ENCODE data around the gene SLC30A4. TPM values are rescaled to one million over a fixed set of nuclear protein-coding genes. Genes with fewer than 3 reads are reported as not detected.
A peak's percentile ranks its signal among the peaks of the same experiment; 100 is the strongest.
"Not testable (repeated sequence)": the region's sequence is repeated elsewhere in the genome, so short reads cannot be mapped to it uniquely, and the experiment has no call there.

Gene SLC30A4
- total and polyA plus RNA-seq, 2 donors (not counting 1 experiment from before 2014, with no cell fraction given) = 6.7 to 12.2 TPM

DNA sequence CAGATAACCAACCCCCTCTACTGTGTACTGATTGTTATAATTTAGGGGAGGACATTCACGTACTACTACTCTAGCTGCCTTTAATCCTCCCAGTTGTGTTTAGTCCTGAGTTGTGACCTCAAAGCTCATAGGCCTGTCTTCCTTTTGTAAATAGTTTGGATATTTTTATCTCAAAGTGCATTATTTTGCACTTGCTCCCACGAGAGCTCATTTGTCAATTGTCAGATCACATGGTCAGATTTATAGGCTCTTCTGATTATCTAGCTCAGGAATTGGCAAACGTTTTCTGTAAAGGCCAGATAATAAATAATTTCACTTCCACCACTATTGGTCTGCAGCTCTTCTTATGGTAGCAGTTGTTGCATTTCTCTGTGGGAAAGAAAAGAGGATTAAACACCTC, 14.4 kb upstream of the SLC30A4 start:
- DNase-seq (ENCODE audit: low read depth in 2 of 2) = no peak
- Histone ChIP-seq H2AFZ (ENCODE audit: low read length) (no peak overlapping the region), H3K4me3 (replicated peaks in 1 of 4; ENCODE audit: control extremely low read depth in 1 of 4, insufficient read depth in 1 of 4, low read depth in 3 of 4, low read length in 4 of 4) (no peak overlapping the region), H4K20me1 (ENCODE audit: control insufficient read depth, extremely low read depth, insufficient read depth, low read length) (no peaks in the 10 kb centered on the region), H3K9me3 (ENCODE audit: control insufficient read depth, insufficient read depth, low read depth, low read length) (no peaks in the 10 kb centered on the region), H3K36me3 (ENCODE audit: control insufficient read depth, insufficient read depth, low read length) (no peaks in the 10 kb centered on the region), H3K27ac (ENCODE audit: insufficient read depth, low read length) (no peak overlapping the region), H3K4me1 (ENCODE audit: control insufficient read depth, extremely low read depth, insufficient read depth, low read length) (no peaks in the 10 kb centered on the region), H3K9ac (ENCODE audit: insufficient read depth, low read length) (no peak overlapping the region), H3K4me2 (ENCODE audit: extremely low read depth, insufficient read depth, low read length) (no peak overlapping the region), H3K27me3 (ENCODE audit: control insufficient read depth, insufficient read depth, low read length) (no peaks in the 10 kb centered on the region), H3K79me2 (ENCODE audit: control insufficient read depth, insufficient read depth, low read length) (no peaks in the 10 kb centered on the region)
- TF ChIP-seq EZH2 (IDR thresholded peaks at IDR 0.05; ENCODE audit: low read length, missing control alignments) = no peak
- TF ChIP-seq, protein P1, sequence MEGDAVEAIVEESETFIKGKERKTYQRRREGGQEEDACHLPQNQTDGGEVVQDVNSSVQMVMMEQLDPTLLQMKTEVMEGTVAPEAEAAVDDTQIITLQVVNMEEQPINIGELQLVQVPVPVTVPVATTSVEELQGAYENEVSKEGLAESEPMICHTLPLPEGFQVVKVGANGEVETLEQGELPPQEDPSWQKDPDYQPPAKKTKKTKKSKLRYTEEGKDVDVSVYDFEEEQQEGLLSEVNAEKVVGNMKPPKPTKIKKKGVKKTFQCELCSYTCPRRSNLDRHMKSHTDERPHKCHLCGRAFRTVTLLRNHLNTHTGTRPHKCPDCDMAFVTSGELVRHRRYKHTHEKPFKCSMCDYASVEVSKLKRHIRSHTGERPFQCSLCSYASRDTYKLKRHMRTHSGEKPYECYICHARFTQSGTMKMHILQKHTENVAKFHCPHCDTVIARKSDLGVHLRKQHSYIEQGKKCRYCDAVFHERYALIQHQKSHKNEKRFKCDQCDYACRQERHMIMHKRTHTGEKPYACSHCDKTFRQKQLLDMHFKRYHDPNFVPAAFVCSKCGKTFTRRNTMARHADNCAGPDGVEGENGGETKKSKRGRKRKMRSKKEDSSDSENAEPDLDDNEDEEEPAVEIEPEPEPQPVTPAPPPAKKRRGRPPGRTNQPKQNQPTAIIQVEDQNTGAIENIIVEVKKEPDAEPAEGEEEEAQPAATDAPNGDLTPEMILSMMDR (conservative IDR thresholded peaks at IDR 0.05 in 1 of 2, IDR thresholded peaks at IDR 0.05 in 1 of 2; ENCODE audit: low read depth in 1 of 2, low read length in 2 of 2) = no peak

DNA sequence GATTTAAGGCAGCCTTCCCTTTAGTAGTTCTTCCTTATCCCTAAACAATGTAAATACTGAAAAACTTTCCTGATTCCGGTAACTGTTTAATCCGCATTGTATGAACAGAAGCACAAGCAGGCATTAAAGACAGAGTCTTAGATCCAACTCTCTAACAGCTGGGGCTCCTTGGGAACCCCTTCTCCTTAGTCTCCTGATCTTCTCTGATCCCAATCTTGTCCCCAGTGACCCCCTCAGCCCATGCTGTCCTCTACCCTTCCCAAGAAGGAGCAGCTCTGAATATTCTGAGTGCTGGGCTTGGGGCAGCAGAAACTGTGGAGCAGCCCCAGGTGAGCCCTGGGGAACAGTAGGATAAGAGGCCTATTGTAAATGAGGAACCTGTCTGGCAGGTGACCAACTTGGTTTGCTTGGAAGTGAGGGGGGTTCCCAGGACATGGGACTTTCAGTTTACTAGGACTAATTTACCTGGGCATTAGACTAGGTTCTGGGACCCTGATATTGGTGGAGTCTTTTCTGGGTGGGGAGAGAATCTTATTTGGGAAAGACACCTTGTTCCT, 13.0 kb upstream of the SLC30A4 start:
- Histone ChIP-seq H3K4me1 (ENCODE audit: control insufficient read depth, extremely low read depth, insufficient read depth, low read length) (no peaks in the 10 kb centered on the region), H3K9ac (ENCODE audit: insufficient read depth, low read length) (no peak overlapping the region), H3K79me2 (ENCODE audit: control insufficient read depth, insufficient read depth, low read length) (no peaks in the 10 kb centered on the region), H3K4me2 (ENCODE audit: extremely low read depth, insufficient read depth, low read length) (no peak overlapping the region), H3K4me3 (replicated peaks in 1 of 4; ENCODE audit: control extremely low read depth in 1 of 4, insufficient read depth in 1 of 4, low read depth in 3 of 4, low read length in 4 of 4) (no peak overlapping the region), H4K20me1 (ENCODE audit: control insufficient read depth, extremely low read depth, insufficient read depth, low read length) (no peaks in the 10 kb centered on the region), H3K27ac (ENCODE audit: insufficient read depth, low read length) (no peak overlapping the region), H2AFZ (ENCODE audit: low read length) (no peak overlapping the region), H3K9me3 (ENCODE audit: control insufficient read depth, insufficient read depth, low read depth, low read length) (no peaks in the 10 kb centered on the region), H3K27me3 (ENCODE audit: control insufficient read depth, insufficient read depth, low read length) (no peaks in the 10 kb centered on the region), H3K36me3 (ENCODE audit: control insufficient read depth, insufficient read depth, low read length) (no peaks in the 10 kb centered on the region)
- no peak for DNase-seq (ENCODE audit: low read depth in 2 of 2)
- TF ChIP-seq, protein P1 (conservative IDR thresholded peaks at IDR 0.05 in 1 of 2, IDR thresholded peaks at IDR 0.05 in 1 of 2; ENCODE audit: low read depth in 1 of 2, low read length in 2 of 2) = no peak
- no peak for TF ChIP-seq EZH2 (IDR thresholded peaks at IDR 0.05; ENCODE audit: low read length, missing control alignments)

GRCh38 chr15:45534821-45535220, 12.3 kb upstream of the SLC30A4 start:
- Histone ChIP-seq H2AFZ (ENCODE audit: low read length) (no peak overlapping the region), H3K9me3 (ENCODE audit: control insufficient read depth, insufficient read depth, low read depth, low read length) (no peaks in the 10 kb centered on the region), H3K36me3 (ENCODE audit: control insufficient read depth, insufficient read depth, low read length) (no peaks in the 10 kb centered on the region), H3K4me2 (ENCODE audit: extremely low read depth, insufficient read depth, low read length) (no peak overlapping the region), H4K20me1 (ENCODE audit: control insufficient read depth, extremely low read depth, insufficient read depth, low read length) (no peaks in the 10 kb centered on the region), H3K27ac (ENCODE audit: insufficient read depth, low read length) (no peak overlapping the region), H3K4me1 (ENCODE audit: control insufficient read depth, extremely low read depth, insufficient read depth, low read length) (no peaks in the 10 kb centered on the region), H3K27me3 (ENCODE audit: control insufficient read depth, insufficient read depth, low read length) (no peaks in the 10 kb centered on the region), H3K79me2 (ENCODE audit: control insufficient read depth, insufficient read depth, low read length) (no peaks in the 10 kb centered on the region), H3K4me3 (replicated peaks in 1 of 4; ENCODE audit: control extremely low read depth in 1 of 4, insufficient read depth in 1 of 4, low read depth in 3 of 4, low read length in 4 of 4) (no peak overlapping the region), H3K9ac (ENCODE audit: insufficient read depth, low read length) (no peak overlapping the region)
- no peak for TF ChIP-seq EZH2 (IDR thresholded peaks at IDR 0.05; ENCODE audit: low read length, missing control alignments)
- TF ChIP-seq, protein P1 (conservative IDR thresholded peaks at IDR 0.05 in 1 of 2, IDR thresholded peaks at IDR 0.05 in 1 of 2; ENCODE audit: low read depth in 1 of 2, low read length in 2 of 2) = no peak
- no peak for DNase-seq (ENCODE audit: low read depth in 2 of 2)

DNA sequence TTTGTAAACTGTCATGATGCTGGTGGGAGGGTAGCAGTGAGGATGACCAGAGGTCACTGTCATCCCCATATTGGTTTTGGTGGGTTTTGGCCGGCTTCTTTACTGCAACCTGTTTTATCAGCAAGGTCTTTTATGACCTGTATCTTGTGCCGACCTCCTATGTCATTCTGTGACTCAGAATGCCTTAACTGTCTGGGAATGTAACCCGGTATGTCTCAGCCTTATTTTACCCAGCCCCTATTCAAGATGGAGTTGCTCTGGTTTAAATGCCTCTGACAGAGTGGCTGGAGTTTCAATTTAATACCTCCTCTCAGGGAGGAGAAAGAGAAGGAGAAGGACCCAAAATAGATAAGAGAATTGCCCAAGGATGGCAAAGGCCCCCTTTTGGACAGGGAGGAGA, 10.3 kb upstream of the SLC30A4 start:
- not testable (repeated sequence) for H3K4me2 ChIP-seq (ENCODE audit: extremely low read depth, insufficient read depth, low read length); H3K36me3 ChIP-seq (ENCODE audit: control insufficient read depth, insufficient read depth, low read length); H3K9ac ChIP-seq (ENCODE audit: insufficient read depth, low read length); H3K79me2 ChIP-seq (ENCODE audit: control insufficient read depth, insufficient read depth, low read length); H4K20me1 ChIP-seq (ENCODE audit: control insufficient read depth, extremely low read depth, insufficient read depth, low read length); H2AFZ ChIP-seq (ENCODE audit: low read length); H3K4me3 ChIP-seq (replicated peaks in 1 of 4; ENCODE audit: control extremely low read depth in 1 of 4, insufficient read depth in 1 of 4, low read depth in 3 of 4, low read length in 4 of 4); H3K4me1 ChIP-seq (ENCODE audit: control insufficient read depth, extremely low read depth, insufficient read depth, low read length); H3K27ac ChIP-seq (ENCODE audit: insufficient read depth, low read length); H3K27me3 ChIP-seq (ENCODE audit: control insufficient read depth, insufficient read depth, low read length); H3K9me3 ChIP-seq (ENCODE audit: control insufficient read depth, insufficient read depth, low read depth, low read length)
- peak in 1 of 2 donors; percentile 65 for DNase-seq (ENCODE audit: low read depth in 2 of 2)

All from fibroblast of lung (primary cell).